Raji (cell line): ENCODE measurements around the gene FPR3.

Experiments
- POLR2A ChIP-seq: IDR thresholded peaks from 2 replicates; pipeline ENCODE4 v1.6.1; 2011; ENCODE audit warnings: low read depth, low read length, control low read depth; ENCODE audit not compliant: insufficient read depth

The FPR3 gene

GRCh38 chr19:51797480-51797879 lies 2.5 kb downstream of the FPR3 start:
- TF ChIP-seq POLR2A = no peak

GRCh38 chr19:51798062-51798461 lies 3.1 kb downstream of the FPR3 start:
- no peak for TF ChIP-seq POLR2A

- no peak for TF ChIP-seq POLR2A
These were observed 4.2 kb downstream of the FPR3 start for GRCh38 chr19:51799034-51799773.

- TF ChIP-seq POLR2A = no peak
These were observed 5.0 kb downstream of the FPR3 start for GRCh38 chr19:51799774-51800472.

- no peak for TF ChIP-seq POLR2A
These were observed 5.7 kb downstream of the FPR3 start for GRCh38 chr19:51800473-51801244.

- no peak for TF ChIP-seq POLR2A
These were observed 7.8 kb downstream of the FPR3 start for GRCh38 chr19:51802775-51803174.

GRCh38 chr19:51803519-51803918 lies 8.6 kb downstream of the FPR3 start:
- no peak for TF ChIP-seq POLR2A

- TF ChIP-seq POLR2A = no peak
These were observed 9.0 kb downstream of the FPR3 start for GRCh38 chr19:51803967-51804366.

- TF ChIP-seq POLR2A = no peak
These were observed 12.2 kb downstream of the FPR3 start for GRCh38 chr19:51807111-51807701.

- TF ChIP-seq POLR2A = no peak
These were observed 13.0 kb downstream of the FPR3 start for GRCh38 chr19:51807925-51808324.

- TF ChIP-seq POLR2A = no peak
These were observed 13.5 kb downstream of the FPR3 start for GRCh38 chr19:51808333-51808986.

- TF ChIP-seq POLR2A = no peak
These were observed 14.8 kb downstream of the FPR3 start for GRCh38 chr19:51809787-51810186.

GRCh38 chr19:51810223-51810622 lies 15.3 kb downstream of the FPR3 start:
- TF ChIP-seq POLR2A = no peak

GRCh38 chr19:51811344-51811743 lies 16.4 kb downstream of the FPR3 start:
- no peak for TF ChIP-seq POLR2A

- TF ChIP-seq POLR2A = no peak
These were observed 20.1 kb downstream of the FPR3 start for GRCh38 chr19:51815043-51815442.
